Heart left ventricle (tissue), 16 donors: Measurements from ENCODE around the gene PIP5K1C. TPM values are rescaled to one million over a fixed set of nuclear protein-coding genes. Genes with fewer than 3 reads are reported as not detected.
A peak's percentile ranks its signal among the peaks of the same experiment; 100 is the strongest.

ENCODE experiments used
- ATAC-seq, 4 donors: fragments of 200-7000 bp; cut with Tn5 transposase; one replicate each; pipeline ENCODE4 v1.9.1; 2020 to 2022; ENCODE audit warnings: moderate library complexity in 4 of 4, mild to moderate bottlenecking in 3 of 4, moderate number of reproducible peaks in 1 of 4
- DNase-seq, 5 donors: peaks; one replicate each; pipeline ENCODE4 v3.0.0-alpha.2; 2020
- H3K27ac ChIP-seq, 12 donors: fragments of 200-600 bp; sonication (generic) in 4 of 12; one replicate each; pipeline versions ENCODE4 v1.5.0 to v1.8.0; 2016 to 2022; ENCODE audit warnings: mild to moderate bottlenecking in 2 of 12
- H3K27me3 ChIP-seq, 9 donors: fragments of 200-600 bp; sonication (generic) in 2 of 9; one replicate each; pipeline versions ENCODE4 v1.5.1 to v1.8.0; 2016 to 2022; ENCODE audit warnings: mild to moderate bottlenecking in 3 of 9
- H3K36me3 ChIP-seq, 9 donors: fragments of 200-600 bp; sonication (generic) in 2 of 9; one replicate each; pipeline versions ENCODE4 v1.5.0 to v1.8.0; 2018 to 2022; ENCODE audit warnings: mild to moderate bottlenecking in 2 of 9
- H3K4me1 ChIP-seq, 12 donors: fragments of 200-600 bp; sonication (generic) in 4 of 12; one replicate each; pipeline versions ENCODE4 v1.5.0 to v1.8.0; 2016 to 2022; ENCODE audit warnings: mild to moderate bottlenecking in 3 of 12
- H3K4me3 ChIP-seq, 12 donors: fragments of 200-600 bp; sonication (generic) in 4 of 12; one replicate each; pipeline versions ENCODE4 v1.5.0 to v1.8.0; 2017 to 2022; ENCODE audit warnings: mild to moderate bottlenecking in 9 of 12, moderate library complexity in 4 of 12
- H3K9me3 ChIP-seq, 12 donors: fragments of 200-600 bp; sonication (generic) in 4 of 12; one replicate each; pipeline versions ENCODE4 v1.5.0 to v1.8.0; 2016 to 2022; ENCODE audit warnings: mild to moderate bottlenecking in 1 of 12
- POLR2A ChIP-seq, 2 donors: fragments of 450-650 bp; IDR thresholded peaks; one replicate each; pipeline ENCODE4 v1.6.1; 2017; ENCODE audit warnings: antibody characterized with exemption in 2 of 2, mild to moderate bottlenecking in 2 of 2, moderate library complexity in 2 of 2
- WGBS, 4 donors: extraction: QIAGEN DNeasy Blood & Tissue Kit in 2 of 4; methylation state at CpG; one replicate each; pipeline versions ENCODE4 v1.1.5 to v1.1.7; 2013 to 2018; 5-methylcytosine and 5-hydroxymethylcytosine counted together
- intact Hi-C, 10 donors: fragments of 100-400 bp; cut with DNase I; formaldehyde crosslinking; loops; one replicate each; pipeline versions ENCODE4 v1.11.1 to v1.14.2; 2022
- polyA plus RNA-seq, 2 donors: library from polyadenylated mRNA; stranded (reverse); fragments of 200-250 nt; gene quantifications; one replicate each; pipeline ENCODE4 v1.2.3, GENCODE V29; 2013
- total RNA-seq, 9 donors: library from RNA; depleted of rRNA in 2 of 9; stranded (reverse); fragments of >200 nt in 2 of 9; fragmentation: NEBNext Ultra II Directional in 3 of 9; extraction: Animal tissue kit (Norgen Biotek cat#: 25700) in 3 of 9; gene quantifications; one replicate each; pipeline versions ENCODE4 v1.1.0 to v1.2.4, GENCODE V29; 2016 to 2023
- TF ChIP-seq, protein P1 (sequence below), 12 donors: fragments of 200-600 bp; sonication (generic) in 4 of 12; IDR thresholded peaks; one replicate each; pipeline versions ENCODE4 v1.5.0 to v1.8.0; 2018 to 2022; ENCODE audit warnings: antibody characterized with exemption in 12 of 12, mild to moderate bottlenecking in 5 of 12
- donor health status: ischemic (EF 13 %, LVEDD 7.1; RV severe dilation, severe dysfunction).
- donor health status: healthy with polysubstance abuse.
- donor health status: DM: no; HTN: yes; CAD: no.
- donor health status: DM: no; HTN: no; CAD: no.
- donor health status: ischemic (EF 25% LVEDD 6.9; RV normal size, moderate dysfunction).
- donor health status: ischemic (EF 25% LVEDD 5.7; RV mildly dilated, moderate dysfunction).
- donor health status: healthy.
- donor health status: DM: yes; HTN: yes; CAD: no.
- donor health status: ischemic (EF 35%, LVEDD 5.7; RV mildly dilated, moderate dysfunction).
- donor health status: nonischemic (EF 11% LVEDD 7.7; RV severe dilation, severe dysfunction).
- donor health status: DM: yes; HTN: yes; CAD: no.
- donor health status: PGD.
- donor health status: ischemic (EF 29% LVEDD 5.4; RV normal size, mild dysfunction).
- donor health status: nonischemic (EF 23%, LVEDD 6.1; RV moderate dilation, normal function).

The PIP5K1C gene
- total and polyA plus RNA-seq, 11 donors = 23.9 to 56.6 (median 36.3) TPM

DNA sequence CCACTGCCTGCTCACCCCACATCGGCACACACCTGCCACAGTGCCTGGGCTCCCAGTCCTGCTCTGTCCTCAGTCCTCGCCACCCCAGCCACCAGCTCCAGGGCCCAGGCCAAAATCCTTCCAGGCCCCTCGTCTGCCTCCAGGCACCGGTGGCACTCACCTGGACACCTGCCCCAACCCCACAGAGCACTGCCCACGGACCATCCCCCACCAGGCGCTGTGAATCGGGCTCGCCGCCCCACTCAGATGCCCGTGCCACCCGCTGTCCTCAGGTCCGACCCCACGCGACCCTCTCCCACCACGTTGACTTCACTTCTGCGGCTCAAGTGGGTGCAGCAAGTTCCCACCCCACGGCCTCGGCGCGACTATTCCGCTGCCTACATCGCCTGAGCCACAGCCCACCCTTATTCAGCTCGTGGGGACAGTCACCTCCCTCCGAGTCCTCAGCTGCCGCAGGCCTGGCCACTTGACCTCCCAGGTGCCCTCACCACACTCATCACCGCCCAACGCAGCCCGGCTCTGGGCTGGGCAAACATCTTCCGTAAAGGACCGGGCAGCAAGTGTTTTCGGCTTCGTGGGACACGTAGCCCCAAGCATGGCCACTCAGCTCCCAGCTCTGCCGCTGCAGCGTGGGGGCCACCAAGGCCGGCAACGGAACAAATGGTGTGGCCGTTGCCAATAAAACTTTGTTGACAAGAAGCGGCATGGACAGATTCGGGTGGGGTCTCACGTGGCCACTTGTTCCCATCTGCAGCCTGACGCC, 5.7 kb downstream of the PIP5K1C start:
- no peak for TF ChIP-seq POLR2A (IDR thresholded peaks at IDR 0.05)
- TF ChIP-seq, protein P1, sequence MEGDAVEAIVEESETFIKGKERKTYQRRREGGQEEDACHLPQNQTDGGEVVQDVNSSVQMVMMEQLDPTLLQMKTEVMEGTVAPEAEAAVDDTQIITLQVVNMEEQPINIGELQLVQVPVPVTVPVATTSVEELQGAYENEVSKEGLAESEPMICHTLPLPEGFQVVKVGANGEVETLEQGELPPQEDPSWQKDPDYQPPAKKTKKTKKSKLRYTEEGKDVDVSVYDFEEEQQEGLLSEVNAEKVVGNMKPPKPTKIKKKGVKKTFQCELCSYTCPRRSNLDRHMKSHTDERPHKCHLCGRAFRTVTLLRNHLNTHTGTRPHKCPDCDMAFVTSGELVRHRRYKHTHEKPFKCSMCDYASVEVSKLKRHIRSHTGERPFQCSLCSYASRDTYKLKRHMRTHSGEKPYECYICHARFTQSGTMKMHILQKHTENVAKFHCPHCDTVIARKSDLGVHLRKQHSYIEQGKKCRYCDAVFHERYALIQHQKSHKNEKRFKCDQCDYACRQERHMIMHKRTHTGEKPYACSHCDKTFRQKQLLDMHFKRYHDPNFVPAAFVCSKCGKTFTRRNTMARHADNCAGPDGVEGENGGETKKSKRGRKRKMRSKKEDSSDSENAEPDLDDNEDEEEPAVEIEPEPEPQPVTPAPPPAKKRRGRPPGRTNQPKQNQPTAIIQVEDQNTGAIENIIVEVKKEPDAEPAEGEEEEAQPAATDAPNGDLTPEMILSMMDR (IDR thresholded peaks at IDR 0.05) = no peak
- Histone ChIP-seq H3K4me3 (no peak overlapping the region), H3K27ac (peak overlapping the region in 4 of 12 donors; percentile 43 to 94 (median 60)), H3K27me3 (no peaks in the 10 kb centered on the region), H3K4me1 (peaks cover 0 to 36% (median 15%) of the 10 kb centered on the region in 12 donors), H3K36me3 (peaks cover 0 to 14% (median 0%) of the 10 kb centered on the region in 9 donors), H3K9me3 (peaks cover 0 to 6% (median 0%) of the 10 kb centered on the region in 12 donors)
- intact Hi-C loops = no loop called here
- ATAC-seq = no peak
- no peak for DNase-seq
- WGBS, 4 donors = 90 to 95% (median 92%) methylated on average over 42 of the region's 42 CpGs

DNA sequence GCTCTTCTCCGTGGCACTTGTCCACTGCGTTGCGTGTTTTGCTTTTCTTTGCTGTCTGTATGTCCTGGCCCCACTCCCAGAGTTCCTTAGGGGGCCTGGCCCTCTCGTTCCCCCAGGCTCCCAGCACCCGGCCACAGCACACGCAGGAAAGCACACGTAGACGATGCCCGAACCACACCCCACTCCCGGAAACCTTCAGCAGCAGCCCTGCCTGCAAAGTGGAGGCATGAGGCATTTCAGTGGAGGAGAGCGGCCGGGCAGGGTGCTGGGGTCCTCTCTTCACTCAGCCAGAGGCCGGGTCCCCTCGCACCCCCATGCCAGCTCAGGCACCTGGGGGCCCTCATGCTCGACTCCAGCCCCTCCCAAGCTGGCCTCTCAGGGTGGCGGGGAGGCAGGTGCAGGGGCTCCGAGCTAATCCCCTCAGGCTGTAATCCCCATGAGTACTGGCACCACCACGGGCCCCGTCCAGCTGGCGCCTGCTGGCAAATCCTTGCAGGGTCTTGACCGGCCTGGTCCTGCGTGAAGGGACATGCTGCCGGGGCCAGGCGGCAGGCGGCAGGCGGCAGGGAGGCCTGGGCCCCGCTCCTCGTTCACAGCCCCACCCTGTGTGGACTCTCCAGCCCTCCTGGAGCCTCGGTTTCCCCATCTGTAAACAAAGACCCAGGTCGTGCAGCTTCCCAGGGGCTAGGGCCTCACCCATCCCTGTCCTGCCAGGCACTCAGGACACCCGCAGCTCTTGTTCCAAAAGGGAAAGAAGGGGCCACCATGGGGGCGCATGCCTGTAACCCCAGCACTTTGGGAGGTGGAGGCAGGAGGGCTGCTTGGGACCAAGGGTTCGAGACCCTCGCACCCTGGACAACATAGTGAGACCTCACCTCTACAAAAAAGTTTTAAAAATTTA, 7.0 kb downstream of the PIP5K1C start:
- no peak for TF ChIP-seq POLR2A (IDR thresholded peaks at IDR 0.05)
- TF ChIP-seq, protein P1 (IDR thresholded peaks at IDR 0.05) = no peak
- Histone ChIP-seq H3K27ac (peak overlapping the region in 6 of 12 donors; percentile 16 to 94 (median 40)), H3K36me3 (peaks cover 0 to 14% (median 0%) of the 10 kb centered on the region in 9 donors), H3K9me3 (peaks cover 0 to 6% (median 0%) of the 10 kb centered on the region in 12 donors), H3K4me1 (peaks cover 0 to 28% (median 11%) of the 10 kb centered on the region in 12 donors), H3K4me3 (no peak overlapping the region), H3K27me3 (no peaks in the 10 kb centered on the region)
- no peak for DNase-seq
- ATAC-seq = peak in 1 of 4 donors; percentile 61
- 77 to 90% (median 86%) methylated on average over 30 to 34 of the region's 34 CpGs for WGBS, 4 donors
- intact Hi-C loops = no loop called here

DNA sequence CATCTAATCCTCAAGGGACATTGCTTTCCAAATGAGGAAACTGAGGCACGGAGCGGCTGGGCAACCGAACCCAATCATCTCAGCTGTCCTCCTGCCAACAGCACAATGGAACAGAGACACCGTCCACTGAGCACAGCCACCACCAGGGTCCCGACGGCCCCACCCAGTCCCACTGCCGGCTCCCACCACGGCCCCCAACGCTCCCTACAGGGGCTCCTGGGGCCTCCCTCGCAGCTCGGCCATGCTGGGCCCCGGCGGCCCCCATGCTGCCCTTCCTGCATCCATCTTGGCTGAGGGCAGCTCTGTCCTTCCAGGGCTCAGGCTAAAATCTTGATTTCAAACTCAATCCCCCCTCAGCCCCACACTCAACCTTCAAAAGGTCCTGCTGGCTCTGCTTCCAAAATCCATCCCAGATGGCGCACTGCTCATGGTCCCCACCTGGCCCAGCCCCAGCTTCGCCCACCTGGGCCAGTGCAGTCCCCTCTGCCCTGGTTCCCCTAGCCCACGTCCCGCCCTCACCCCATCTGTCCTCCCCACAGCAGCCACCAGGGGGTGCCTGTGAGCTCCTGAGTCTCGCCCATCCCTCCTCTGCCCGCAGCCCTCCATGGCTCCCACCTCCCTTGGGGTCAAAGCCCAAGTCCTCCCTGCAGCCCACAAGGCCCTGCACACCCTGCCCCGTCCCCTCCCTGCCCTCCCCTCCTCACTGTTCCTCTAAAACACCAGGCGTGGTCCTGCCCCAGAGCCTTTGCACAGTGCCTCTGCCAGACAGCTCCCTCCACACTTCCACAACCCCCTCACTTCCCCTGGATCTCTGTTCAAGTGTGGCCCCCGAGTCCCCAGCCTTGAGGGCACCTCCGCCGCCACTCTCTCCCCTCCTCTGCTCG, 7.9 kb downstream of the PIP5K1C start:
- TF ChIP-seq, protein P1 (IDR thresholded peaks at IDR 0.05) = peak; percentile 24 to 57 (median 42)
- no peak for TF ChIP-seq POLR2A (IDR thresholded peaks at IDR 0.05)
- peak overlapping the region in 4 of 12 donors; percentile 1 to 94 (median 60) for H3K27ac ChIP-seq
- no peaks in the 10 kb centered on the region for H3K27me3 ChIP-seq
- H3K4me1 ChIP-seq = peaks cover 0 to 28% (median 14%) of the 10 kb centered on the region in 12 donors
- intact Hi-C loops = no loop called here
- peaks cover 0 to 6% (median 0%) of the 10 kb centered on the region in 12 donors for H3K9me3 ChIP-seq
- ATAC-seq (peak in 3 of 4 donors; percentile 25 to 40 (median 36)), DNase-seq (no peak)
- no peak overlapping the region for H3K4me3 ChIP-seq
- 85 to 95% (median 93%) methylated on average over 23 to 25 of the region's 25 CpGs for WGBS, 4 donors
- H3K36me3 ChIP-seq = peaks cover 0 to 14% (median 0%) of the 10 kb centered on the region in 9 donors
